Measurements from ENCODE around the gene LIMK2.

LIMK2 gene

GRCh38 chr22:31269892-31270579 is 57.9 kb downstream of the LIMK2 start:
- Histone ChIP-seq H3K27me3 (ENCODE audit: control insufficient read depth in 5 of 5, insufficient read depth in 4 of 5, low read length in 5 of 5) (no peaks in the 10 kb centered on the region), H3K4me1 (ENCODE audit: control insufficient read depth in 5 of 5, insufficient read depth in 5 of 5, low read length in 5 of 5) (peaks cover 0 to 2% (median 0%) of the 10 kb centered on the region in 5 donors), H3K36me3 (ENCODE audit: control insufficient read depth in 5 of 5, insufficient read depth in 5 of 5, low read length in 5 of 5) (peaks cover 0 to 79% (median 67%) of the 10 kb centered on the region in 5 donors), H3K4me3 (ENCODE audit: low read depth in 1 of 5, low read length in 5 of 5) (no peak overlapping the region), H3K27ac (ENCODE audit: low read depth, low read length) (no peak overlapping the region), H3K9ac (ENCODE audit: low read length in 5 of 5) (no peak overlapping the region), H3K9me3 (ENCODE audit: control insufficient read depth in 5 of 5, low read length in 5 of 5) (no peaks in the 10 kb centered on the region)

- peaks cover 4 to 83% (median 70%) of the 10 kb centered on the region in 5 donors for H3K36me3 ChIP-seq (ENCODE audit: control insufficient read depth in 5 of 5, insufficient read depth in 5 of 5, low read length in 5 of 5)
- H3K27ac ChIP-seq (ENCODE audit: low read depth, low read length), result no peak overlapping the region
- no peaks in the 10 kb centered on the region for H3K27me3 ChIP-seq (ENCODE audit: control insufficient read depth in 5 of 5, insufficient read depth in 4 of 5, low read length in 5 of 5)
- H3K9me3 ChIP-seq (ENCODE audit: control insufficient read depth in 5 of 5, low read length in 5 of 5), result no peaks in the 10 kb centered on the region
- peaks cover 0 to 2% (median 0%) of the 10 kb centered on the region in 5 donors for H3K4me1 ChIP-seq (ENCODE audit: control insufficient read depth in 5 of 5, insufficient read depth in 5 of 5, low read length in 5 of 5)
- no peak overlapping the region for H3K4me3 ChIP-seq (ENCODE audit: low read depth in 1 of 5, low read length in 5 of 5)
- H3K9ac ChIP-seq (ENCODE audit: low read length in 5 of 5), result peak overlapping the region in 1 of 5 donors; percentile 11
Observed at GRCh38 chr22:31271026-31271425, 58.9 kb downstream of the LIMK2 start.

GRCh38 chr22:31271485-31271884 is 59.4 kb downstream of the LIMK2 start:
- no peaks in the 10 kb centered on the region for H3K9me3 ChIP-seq (ENCODE audit: control insufficient read depth in 5 of 5, low read length in 5 of 5)
- H3K27ac ChIP-seq (ENCODE audit: low read depth, low read length), result no peak overlapping the region
- peaks cover 4 to 79% (median 65%) of the 10 kb centered on the region in 5 donors for H3K36me3 ChIP-seq (ENCODE audit: control insufficient read depth in 5 of 5, insufficient read depth in 5 of 5, low read length in 5 of 5)
- H3K4me1 ChIP-seq (ENCODE audit: control insufficient read depth in 5 of 5, insufficient read depth in 5 of 5, low read length in 5 of 5), result peaks cover 0 to 2% (median 0%) of the 10 kb centered on the region in 5 donors
- H3K27me3 ChIP-seq (ENCODE audit: control insufficient read depth in 5 of 5, insufficient read depth in 4 of 5, low read length in 5 of 5), result no peaks in the 10 kb centered on the region
- H3K9ac ChIP-seq (ENCODE audit: low read length in 5 of 5), result no peak overlapping the region
- no peak overlapping the region for H3K4me3 ChIP-seq (ENCODE audit: low read depth in 1 of 5, low read length in 5 of 5)

- no peak overlapping the region for H3K4me3 ChIP-seq (ENCODE audit: low read depth in 1 of 5, low read length in 5 of 5)
- no peak overlapping the region for H3K27ac ChIP-seq (ENCODE audit: low read depth, low read length)
- H3K4me1 ChIP-seq (ENCODE audit: control insufficient read depth in 5 of 5, insufficient read depth in 5 of 5, low read length in 5 of 5), result peaks cover 0 to 2% (median 0%) of the 10 kb centered on the region in 5 donors
- H3K9me3 ChIP-seq (ENCODE audit: control insufficient read depth in 5 of 5, low read length in 5 of 5), result no peaks in the 10 kb centered on the region
- peaks cover 4 to 74% (median 60%) of the 10 kb centered on the region in 5 donors for H3K36me3 ChIP-seq (ENCODE audit: control insufficient read depth in 5 of 5, insufficient read depth in 5 of 5, low read length in 5 of 5)
- peak overlapping the region in 2 of 5 donors; percentile 0 to 3 for H3K9ac ChIP-seq (ENCODE audit: low read length in 5 of 5)
- no peaks in the 10 kb centered on the region for H3K27me3 ChIP-seq (ENCODE audit: control insufficient read depth in 5 of 5, insufficient read depth in 4 of 5, low read length in 5 of 5)
Observed at GRCh38 chr22:31272522-31273446, 60.7 kb downstream of the LIMK2 start.

GRCh38 chr22:31274017-31274416 is 61.9 kb downstream of the LIMK2 start:
- H3K4me3 ChIP-seq (ENCODE audit: low read depth in 1 of 5, low read length in 5 of 5), result no peak overlapping the region
- peaks cover 4 to 76% (median 64%) of the 10 kb centered on the region in 5 donors for H3K36me3 ChIP-seq (ENCODE audit: control insufficient read depth in 5 of 5, insufficient read depth in 5 of 5, low read length in 5 of 5)
- H3K27me3 ChIP-seq (ENCODE audit: control insufficient read depth in 5 of 5, insufficient read depth in 4 of 5, low read length in 5 of 5), result no peaks in the 10 kb centered on the region
- no peak overlapping the region for H3K27ac ChIP-seq (ENCODE audit: low read depth, low read length)
- no peaks in the 10 kb centered on the region for H3K9me3 ChIP-seq (ENCODE audit: control insufficient read depth in 5 of 5, low read length in 5 of 5)
- H3K4me1 ChIP-seq (ENCODE audit: control insufficient read depth in 5 of 5, insufficient read depth in 5 of 5, low read length in 5 of 5), result peaks cover 0 to 2% (median 0%) of the 10 kb centered on the region in 5 donors
- no peak overlapping the region for H3K9ac ChIP-seq (ENCODE audit: low read length in 5 of 5)

- Histone ChIP-seq H3K4me3 (ENCODE audit: low read depth in 1 of 5, low read length in 5 of 5) (no peak overlapping the region), H3K9ac (ENCODE audit: low read length in 5 of 5) (no peak overlapping the region), H3K27me3 (ENCODE audit: control insufficient read depth in 5 of 5, insufficient read depth in 4 of 5, low read length in 5 of 5) (no peaks in the 10 kb centered on the region), H3K27ac (ENCODE audit: low read depth, low read length) (no peak overlapping the region), H3K4me1 (ENCODE audit: control insufficient read depth in 5 of 5, insufficient read depth in 5 of 5, low read length in 5 of 5) (peaks cover 0 to 2% (median 0%) of the 10 kb centered on the region in 5 donors), H3K36me3 (ENCODE audit: control insufficient read depth in 5 of 5, insufficient read depth in 5 of 5, low read length in 5 of 5) (peaks cover 4 to 83% (median 68%) of the 10 kb centered on the region in 5 donors), H3K9me3 (ENCODE audit: control insufficient read depth in 5 of 5, low read length in 5 of 5) (no peaks in the 10 kb centered on the region)
Observed at GRCh38 chr22:31275018-31275417, 62.9 kb downstream of the LIMK2 start.

GRCh38 chr22:31275576-31275975 is 63.5 kb downstream of the LIMK2 start:
- peaks cover 4 to 83% (median 72%) of the 10 kb centered on the region in 5 donors for H3K36me3 ChIP-seq (ENCODE audit: control insufficient read depth in 5 of 5, insufficient read depth in 5 of 5, low read length in 5 of 5)
- no peak overlapping the region for H3K27ac ChIP-seq (ENCODE audit: low read depth, low read length)
- H3K27me3 ChIP-seq (ENCODE audit: control insufficient read depth in 5 of 5, insufficient read depth in 4 of 5, low read length in 5 of 5), result no peaks in the 10 kb centered on the region
- H3K4me3 ChIP-seq (ENCODE audit: low read depth in 1 of 5, low read length in 5 of 5), result no peak overlapping the region
- peaks cover 0 to 2% (median 0%) of the 10 kb centered on the region in 5 donors for H3K4me1 ChIP-seq (ENCODE audit: control insufficient read depth in 5 of 5, insufficient read depth in 5 of 5, low read length in 5 of 5)
- H3K9ac ChIP-seq (ENCODE audit: low read length in 5 of 5), result no peak overlapping the region
- no peaks in the 10 kb centered on the region for H3K9me3 ChIP-seq (ENCODE audit: control insufficient read depth in 5 of 5, low read length in 5 of 5)

- H3K9me3 ChIP-seq (ENCODE audit: control insufficient read depth in 5 of 5, low read length in 5 of 5), result no peaks in the 10 kb centered on the region
- H3K27ac ChIP-seq (ENCODE audit: low read depth, low read length), result no peak overlapping the region
- no peak overlapping the region for H3K4me3 ChIP-seq (ENCODE audit: low read depth in 1 of 5, low read length in 5 of 5)
- peaks cover 4 to 83% (median 75%) of the 10 kb centered on the region in 5 donors for H3K36me3 ChIP-seq (ENCODE audit: control insufficient read depth in 5 of 5, insufficient read depth in 5 of 5, low read length in 5 of 5)
- H3K9ac ChIP-seq (ENCODE audit: low read length in 5 of 5), result no peak overlapping the region
- H3K27me3 ChIP-seq (ENCODE audit: control insufficient read depth in 5 of 5, insufficient read depth in 4 of 5, low read length in 5 of 5), result no peaks in the 10 kb centered on the region
- peaks cover 0 to 2% (median 0%) of the 10 kb centered on the region in 5 donors for H3K4me1 ChIP-seq (ENCODE audit: control insufficient read depth in 5 of 5, insufficient read depth in 5 of 5, low read length in 5 of 5)
Observed at GRCh38 chr22:31276426-31277167, 64.5 kb downstream of the LIMK2 start.

GRCh38 chr22:31277741-31278140 is 65.6 kb downstream of the LIMK2 start:
- Histone ChIP-seq H3K36me3 (ENCODE audit: control insufficient read depth in 5 of 5, insufficient read depth in 5 of 5, low read length in 5 of 5) (peaks cover 4 to 87% (median 78%) of the 10 kb centered on the region in 5 donors), H3K4me1 (ENCODE audit: control insufficient read depth in 5 of 5, insufficient read depth in 5 of 5, low read length in 5 of 5) (peaks cover 0 to under 1% (median 0%) of the 10 kb centered on the region in 5 donors), H3K9ac (ENCODE audit: low read length in 5 of 5) (no peak overlapping the region), H3K27me3 (ENCODE audit: control insufficient read depth in 5 of 5, insufficient read depth in 4 of 5, low read length in 5 of 5) (no peaks in the 10 kb centered on the region), H3K9me3 (ENCODE audit: control insufficient read depth in 5 of 5, low read length in 5 of 5) (no peaks in the 10 kb centered on the region), H3K27ac (ENCODE audit: low read depth, low read length) (no peak overlapping the region), H3K4me3 (ENCODE audit: low read depth in 1 of 5, low read length in 5 of 5) (no peak overlapping the region)

Data from subcutaneous abdominal adipose tissue (tissue), 5 donors.